Measurements from ENCODE around the gene CGNL1.

GRCh38 chr15:57479005-57479404 is 102.7 kb downstream of the CGNL1 start:
- TF ChIP-seq CTCF (IDR thresholded peaks at IDR 0.05) (no peak), POLR2A (IDR thresholded peaks at IDR 0.05; ENCODE audit: low read length) (no peak), ZC3H11A (IDR thresholded peaks at IDR 0.05) (no peak), SMC3 (IDR thresholded peaks at IDR 0.05) (no peak), MAZ (IDR thresholded peaks at IDR 0.05; ENCODE audit: borderline replicate concordance, low read depth, low read length) (no peak), FOSL2 (IDR thresholded peaks at IDR 0.05) (no peak), FOSL2 (CRISPR knock-in tag; IDR thresholded peaks at IDR 0.05) (no peak)
